ENCODE results near the gene ASCC2. TPM values are rescaled to one million over a fixed set of nuclear protein-coding genes. Genes with fewer than 3 reads are reported as not detected.
A peak's percentile ranks its signal among the peaks of the same experiment; 100 is the strongest.

Gene ASCC2
- total RNA-seq, 2 donors from 2014 or later: 44.2 to 45.5 TPM

DNA sequence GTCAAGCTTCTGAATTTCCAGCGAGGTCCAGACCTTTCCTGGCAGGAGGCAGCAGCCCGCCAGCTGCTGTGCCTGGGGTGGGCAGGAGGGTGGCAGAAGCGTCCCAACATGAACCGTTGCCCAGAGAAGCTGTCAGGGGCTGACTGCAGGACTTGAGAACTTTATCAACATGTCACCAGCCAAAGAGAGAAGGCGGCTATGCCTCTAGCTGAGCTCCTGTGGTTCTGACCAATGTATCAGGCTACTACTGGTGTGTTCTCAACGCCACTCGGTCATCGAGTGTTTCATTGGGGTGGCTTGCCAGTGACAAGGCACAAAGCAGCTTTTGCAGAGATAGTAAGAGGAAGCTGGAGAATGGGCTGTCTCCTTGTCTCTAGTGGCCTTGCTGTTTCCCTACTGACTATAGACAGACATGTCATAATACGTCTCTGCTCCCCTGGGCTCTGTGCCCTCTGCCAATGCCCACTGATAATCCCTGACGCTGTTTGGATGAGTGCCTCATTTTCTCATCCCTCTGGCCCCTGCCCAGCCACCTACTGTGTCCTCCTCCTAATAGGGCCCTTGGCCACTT, 17.6 kb upstream of the ASCC2 start:
- 84 to 92% methylated on average over 7 to 10 of the region's 10 CpGs for WGBS, 2 experiments (ENCODE audit: insufficient coverage in 1 of 2, insufficient read length in 1 of 2)
- Histone ChIP-seq H3K9ac (ENCODE audit: extremely low read depth, low read length, poor library complexity, severe bottlenecking) (no peak overlapping the region), H3K27me3 (ENCODE audit: control insufficient read depth, insufficient read depth, low read length, poor library complexity, severe bottlenecking) (no peaks in the 10 kb centered on the region), H3K9me3 (ENCODE audit: control insufficient read depth, low read length) (no peaks in the 10 kb centered on the region), H3K4me1 (ENCODE audit: control insufficient read depth, insufficient read depth, low read length) (no peaks in the 10 kb centered on the region), H3K36me3 (ENCODE audit: control insufficient read depth, insufficient read depth, low read length) (no peaks in the 10 kb centered on the region), H3K27ac (ENCODE audit: low read depth, low read length) (no peak overlapping the region), H3K4me3 (ENCODE audit: low read length) (no peak overlapping the region)
- no peaks in the 10 kb centered on the region for H3K36me3 Mint-ChIP-seq (ENCODE audit: low read depth)
- peak; percentile 37 for DNase-seq
- no peak overlapping the region for H3K27ac Mint-ChIP-seq
- no peak overlapping the region for H3K4me3 Mint-ChIP-seq
- no peaks in the 10 kb centered on the region for H3K9me3 Mint-ChIP-seq
- TF ChIP-seq, protein P1, sequence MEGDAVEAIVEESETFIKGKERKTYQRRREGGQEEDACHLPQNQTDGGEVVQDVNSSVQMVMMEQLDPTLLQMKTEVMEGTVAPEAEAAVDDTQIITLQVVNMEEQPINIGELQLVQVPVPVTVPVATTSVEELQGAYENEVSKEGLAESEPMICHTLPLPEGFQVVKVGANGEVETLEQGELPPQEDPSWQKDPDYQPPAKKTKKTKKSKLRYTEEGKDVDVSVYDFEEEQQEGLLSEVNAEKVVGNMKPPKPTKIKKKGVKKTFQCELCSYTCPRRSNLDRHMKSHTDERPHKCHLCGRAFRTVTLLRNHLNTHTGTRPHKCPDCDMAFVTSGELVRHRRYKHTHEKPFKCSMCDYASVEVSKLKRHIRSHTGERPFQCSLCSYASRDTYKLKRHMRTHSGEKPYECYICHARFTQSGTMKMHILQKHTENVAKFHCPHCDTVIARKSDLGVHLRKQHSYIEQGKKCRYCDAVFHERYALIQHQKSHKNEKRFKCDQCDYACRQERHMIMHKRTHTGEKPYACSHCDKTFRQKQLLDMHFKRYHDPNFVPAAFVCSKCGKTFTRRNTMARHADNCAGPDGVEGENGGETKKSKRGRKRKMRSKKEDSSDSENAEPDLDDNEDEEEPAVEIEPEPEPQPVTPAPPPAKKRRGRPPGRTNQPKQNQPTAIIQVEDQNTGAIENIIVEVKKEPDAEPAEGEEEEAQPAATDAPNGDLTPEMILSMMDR (conservative IDR thresholded peaks at IDR 0.05): no peak
- no peaks in the 10 kb centered on the region for H3K4me1 Mint-ChIP-seq
- peaks cover 3% of the 10 kb centered on the region for H3K27me3 Mint-ChIP-seq (ENCODE audit: insufficient read depth)

DNA sequence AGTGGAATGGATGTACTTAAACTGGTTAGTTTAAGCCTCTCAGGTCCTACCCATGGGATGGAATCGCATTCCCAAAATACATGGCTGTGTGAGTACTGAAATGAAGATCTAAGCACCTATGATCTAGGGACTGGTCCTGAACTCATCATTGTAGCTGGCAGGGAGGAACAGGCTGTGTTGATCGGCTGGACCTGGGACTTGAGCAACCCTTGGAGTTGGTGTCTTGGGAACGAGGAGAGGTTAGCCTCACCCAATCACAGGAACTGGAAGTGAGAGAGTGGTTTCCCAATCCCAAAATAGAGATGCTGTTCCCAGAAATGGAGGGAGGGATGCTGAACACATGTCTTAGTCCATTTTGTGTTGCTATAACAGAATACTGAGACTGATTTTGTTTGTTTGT, 16.4 kb upstream of the ASCC2 start:
- H3K9me3 Mint-ChIP-seq: no peaks in the 10 kb centered on the region
- Histone ChIP-seq H3K4me1 (ENCODE audit: control insufficient read depth, insufficient read depth, low read length) (no peaks in the 10 kb centered on the region), H3K4me3 (ENCODE audit: low read length) (no peak overlapping the region), H3K9ac (ENCODE audit: extremely low read depth, low read length, poor library complexity, severe bottlenecking) (no peak overlapping the region), H3K9me3 (ENCODE audit: control insufficient read depth, low read length) (no peaks in the 10 kb centered on the region), H3K36me3 (ENCODE audit: control insufficient read depth, insufficient read depth, low read length) (no peaks in the 10 kb centered on the region), H3K27ac (ENCODE audit: low read depth, low read length) (no peak overlapping the region), H3K27me3 (ENCODE audit: control insufficient read depth, insufficient read depth, low read length, poor library complexity, severe bottlenecking) (no peaks in the 10 kb centered on the region)
- 91 to 93% methylated on average over 3 of the region's 3 CpGs for WGBS, 2 experiments (ENCODE audit: insufficient coverage in 1 of 2, insufficient read length in 1 of 2)
- no peak overlapping the region for H3K4me3 Mint-ChIP-seq
- DNase-seq: peak; percentile 17
- peaks cover 5% of the 10 kb centered on the region for H3K4me1 Mint-ChIP-seq
- H3K36me3 Mint-ChIP-seq (ENCODE audit: low read depth): no peaks in the 10 kb centered on the region
- H3K27me3 Mint-ChIP-seq (ENCODE audit: insufficient read depth): peaks cover 1% of the 10 kb centered on the region
- H3K27ac Mint-ChIP-seq: no peak overlapping the region
- TF ChIP-seq, protein P1 (conservative IDR thresholded peaks at IDR 0.05): no peak

DNA sequence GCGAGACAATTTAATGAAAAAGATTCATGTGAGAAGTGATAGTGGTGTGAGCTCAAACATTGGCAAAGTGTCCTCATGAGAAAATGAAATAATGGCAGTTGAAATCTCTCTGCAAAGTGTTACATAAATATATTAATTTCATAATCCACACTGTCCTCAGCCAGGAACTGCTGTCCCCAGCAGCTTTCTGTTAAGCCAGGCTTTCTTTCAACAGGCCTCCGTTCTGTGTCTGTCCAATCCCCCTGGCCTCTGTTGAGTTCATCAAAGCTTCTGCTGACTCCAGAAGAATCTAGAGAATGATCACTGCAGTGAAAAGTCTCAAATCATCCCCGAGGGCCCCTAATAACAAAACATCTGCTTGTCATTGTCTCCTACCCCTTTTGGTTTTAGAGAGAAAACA, 10.0 kb upstream of the ASCC2 start:
- Histone ChIP-seq H3K4me3 (ENCODE audit: low read length) (no peak overlapping the region), H3K27ac (ENCODE audit: low read depth, low read length) (no peak overlapping the region), H3K9ac (ENCODE audit: extremely low read depth, low read length, poor library complexity, severe bottlenecking) (no peak overlapping the region), H3K36me3 (ENCODE audit: control insufficient read depth, insufficient read depth, low read length) (no peaks in the 10 kb centered on the region), H3K4me1 (ENCODE audit: control insufficient read depth, insufficient read depth, low read length) (no peaks in the 10 kb centered on the region), H3K27me3 (ENCODE audit: control insufficient read depth, insufficient read depth, low read length, poor library complexity, severe bottlenecking) (no peaks in the 10 kb centered on the region), H3K9me3 (ENCODE audit: control insufficient read depth, low read length) (no peaks in the 10 kb centered on the region)
- Mint-ChIP-seq H3K27me3 (ENCODE audit: insufficient read depth) (no peaks in the 10 kb centered on the region), H3K36me3 (ENCODE audit: low read depth) (no peaks in the 10 kb centered on the region), H3K4me3 (no peak overlapping the region), H3K9me3 (peaks cover 5% of the 10 kb centered on the region), H3K4me1 (peaks cover 6% of the 10 kb centered on the region), H3K27ac (no peak overlapping the region)
- TF ChIP-seq, protein P1 (conservative IDR thresholded peaks at IDR 0.05): no peak
- no peak for DNase-seq
- 80 to 85% methylated on average over 2 to 3 of the region's 3 CpGs for WGBS, 2 experiments (ENCODE audit: insufficient coverage in 1 of 2, insufficient read length in 1 of 2)
